Measurements from ENCODE around the gene PPP1R12C. TPM values are rescaled to one million over a fixed set of nuclear protein-coding genes. Genes with fewer than 3 reads are reported as not detected.

Gene PPP1R12C
- total and polyA plus RNA-seq, 10 of the 15 experiments (the other 5 are each of a cell fraction or from before 2014, with no cell fraction given), result 1.4 to 84.7 (median 20.5) TPM

- CTCF ChIA-PET, result interaction anchor here (0.5 to 2.3 kb wide), 16 partner anchors 10 to 490 kb away, joined by 3 to 23 read pairs (median 4); partner anchors contain the start of gene ZNF784
- SMC1A ChIA-PET (ENCODE audit: uncharacterized antibody, unreplicated experiment), result interaction anchor here (0.8 to 1.1 kb wide), 2 partner anchors 19 to 242 kb away, joined by 3 to 4 read pairs; partner anchors contain the start of gene TMEM238
- intact Hi-C loops (cut with micrococcal nuclease; ENCODE audit: unreplicated experiment), result loop anchor here (1.0 to 2.0 kb wide), 2 partner anchors 277 to 361 kb away; no protein-coding TSS in a partner anchor
Observed at GRCh38 chr19:55141696-55142095, 24.3 kb upstream of the PPP1R12C start.

More at GRCh38 chr19:55141696-55142095, 24.3 kb upstream of the PPP1R12C start:
- in situ Hi-C loops (cut with MboI), result loop anchor here (5.0 kb wide), 2 partner anchors 276 to 486 kb away; no protein-coding TSS in a partner anchor
- DNase-seq (ENCODE audit: low read depth, low spot score) (no peak), ATAC-seq (no peak), FAIRE-seq (no peak)
- H3K27ac ChIP-seq (ENCODE audit: control insufficient read depth, insufficient read depth), result no peak overlapping the region
- no peaks in the 10 kb centered on the region; a peak in 2 of 4 replicates for H3K27me3 ChIP-seq (replicated peaks in 1 of 2; ENCODE audit: control insufficient read depth in 2 of 2, insufficient read depth in 2 of 2, low read length in 1 of 2)
- no peaks in the 10 kb centered on the region for H3K9me3 ChIP-seq (replicated peaks; ENCODE audit: control insufficient read depth, insufficient read depth, low read length)
- H4K20me1 ChIP-seq (ENCODE audit: control insufficient read depth, insufficient read depth), result no peaks in the 10 kb centered on the region
- ChIA-PET RAD21 (ENCODE audit: unreplicated experiment) (interaction anchor here (0.8 to 1.5 kb wide), 10 partner anchors 16 to 491 kb away, joined by 3 to 25 read pairs (median 4); partner anchors contain the start of genes HSPBP1, ISOC2 and TNNI3), POLR2A (no interaction called here)
- no peak overlapping the region for H2AFZ ChIP-seq (ENCODE audit: control insufficient read depth, low read depth, low read length)
- H3K79me2 ChIP-seq (ENCODE audit: control insufficient read depth, insufficient read depth, low read length), result no peaks in the 10 kb centered on the region
- no TSS peak for BruUV-seq (replicated peaks)
- TF ChIP-seq ZZZ3 (IDR thresholded peaks at IDR 0.05; ENCODE audit: control insufficient read depth, insufficient read length, low read depth) (no peak), NFYA (IDR thresholded peaks at IDR 0.05; ENCODE audit: borderline replicate concordance, low read depth, low read length) (no peak), BHLHE40 (IDR thresholded peaks at IDR 0.05; ENCODE audit: borderline replicate concordance in 1 of 2, low read depth in 2 of 2, low read length in 1 of 2) (no peak), IKZF1 (conservative IDR thresholded peaks at IDR 0.05) (no peak), ZBTB33 (IDR thresholded peaks at IDR 0.05) (no peak), NFYB (IDR thresholded peaks at IDR 0.05; ENCODE audit: insufficient read depth, low read depth, low read length) (no peak), TAF1 (IDR thresholded peaks at IDR 0.05; ENCODE audit: borderline replicate concordance, low read depth, low read length) (no peak), CEBPB (IDR thresholded peaks at IDR 0.05; ENCODE audit: borderline replicate concordance in 1 of 2, low read depth in 2 of 2, low read length in 2 of 2) (no peak), TCF3 (IDR thresholded peaks at IDR 0.05; ENCODE audit: borderline replicate concordance, insufficient read depth, low read depth, low read length) (no peak), REST (IDR thresholded peaks at IDR 0.05; ENCODE audit: low read depth, low read length) (no peak), ZBED1 (IDR thresholded peaks at IDR 0.05; ENCODE audit: borderline replicate concordance) (no peak), NRF1 (conservative IDR thresholded peaks at IDR 0.05; ENCODE audit: low read depth, low read length) (no peak), CHD2 (IDR thresholded peaks at IDR 0.05; ENCODE audit: borderline replicate concordance, low read depth, low read length) (no peak)
- no peak overlapping the region for H3K4me3 ChIP-seq
- no peak overlapping the region for H3K9ac ChIP-seq (ENCODE audit: control insufficient read depth, insufficient read depth, low read length)
- H3K4me1 ChIP-seq (ENCODE audit: control insufficient read depth, insufficient read depth, low read length), result no peaks in the 10 kb centered on the region
- H3K36me3 ChIP-seq (ENCODE audit: control insufficient read depth in 2 of 2, insufficient read depth in 2 of 2, low read length in 1 of 2), result no peaks in the 10 kb centered on the region
- WGBS (ENCODE audit: insufficient coverage, insufficient replicate concordance, low lambda C conversion rate, missing lambda C conversion rate), result 31% methylated on average over 21 of the region's 21 CpGs
- no peak overlapping the region for H3K4me2 ChIP-seq (ENCODE audit: control insufficient read depth, insufficient read depth)
